Measurements from ENCODE around the gene GCFC2.

DNA sequence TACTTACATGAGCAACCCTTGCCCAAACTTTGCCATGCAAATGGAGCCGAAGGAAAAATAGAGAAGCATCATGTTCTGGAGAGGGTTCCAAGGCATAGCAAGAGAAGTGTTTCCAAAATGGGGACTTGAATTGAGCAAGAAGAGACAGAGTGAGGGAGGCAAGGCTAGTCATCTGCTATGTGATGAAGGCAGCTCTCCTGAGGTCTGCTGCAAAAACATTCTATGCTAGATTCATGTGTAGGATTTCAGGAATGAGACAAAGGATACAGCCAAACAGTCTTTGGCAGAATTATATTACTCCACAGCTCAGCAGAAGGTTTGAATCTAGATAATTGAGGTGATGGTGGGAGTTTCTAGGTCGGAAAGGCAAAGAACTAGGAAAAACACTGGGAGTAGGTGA is 88.2 kb downstream of the GCFC2 start:
- TF ChIP-seq HCFC1 (IDR thresholded peaks at IDR 0.05; ENCODE audit: low read depth, low read length) = no peak
- TF ChIP-seq, protein P1, sequence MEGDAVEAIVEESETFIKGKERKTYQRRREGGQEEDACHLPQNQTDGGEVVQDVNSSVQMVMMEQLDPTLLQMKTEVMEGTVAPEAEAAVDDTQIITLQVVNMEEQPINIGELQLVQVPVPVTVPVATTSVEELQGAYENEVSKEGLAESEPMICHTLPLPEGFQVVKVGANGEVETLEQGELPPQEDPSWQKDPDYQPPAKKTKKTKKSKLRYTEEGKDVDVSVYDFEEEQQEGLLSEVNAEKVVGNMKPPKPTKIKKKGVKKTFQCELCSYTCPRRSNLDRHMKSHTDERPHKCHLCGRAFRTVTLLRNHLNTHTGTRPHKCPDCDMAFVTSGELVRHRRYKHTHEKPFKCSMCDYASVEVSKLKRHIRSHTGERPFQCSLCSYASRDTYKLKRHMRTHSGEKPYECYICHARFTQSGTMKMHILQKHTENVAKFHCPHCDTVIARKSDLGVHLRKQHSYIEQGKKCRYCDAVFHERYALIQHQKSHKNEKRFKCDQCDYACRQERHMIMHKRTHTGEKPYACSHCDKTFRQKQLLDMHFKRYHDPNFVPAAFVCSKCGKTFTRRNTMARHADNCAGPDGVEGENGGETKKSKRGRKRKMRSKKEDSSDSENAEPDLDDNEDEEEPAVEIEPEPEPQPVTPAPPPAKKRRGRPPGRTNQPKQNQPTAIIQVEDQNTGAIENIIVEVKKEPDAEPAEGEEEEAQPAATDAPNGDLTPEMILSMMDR (CRISPR knock-in tag; IDR thresholded peaks at IDR 0.05) = no peak
- TF ChIP-seq, protein P2, sequence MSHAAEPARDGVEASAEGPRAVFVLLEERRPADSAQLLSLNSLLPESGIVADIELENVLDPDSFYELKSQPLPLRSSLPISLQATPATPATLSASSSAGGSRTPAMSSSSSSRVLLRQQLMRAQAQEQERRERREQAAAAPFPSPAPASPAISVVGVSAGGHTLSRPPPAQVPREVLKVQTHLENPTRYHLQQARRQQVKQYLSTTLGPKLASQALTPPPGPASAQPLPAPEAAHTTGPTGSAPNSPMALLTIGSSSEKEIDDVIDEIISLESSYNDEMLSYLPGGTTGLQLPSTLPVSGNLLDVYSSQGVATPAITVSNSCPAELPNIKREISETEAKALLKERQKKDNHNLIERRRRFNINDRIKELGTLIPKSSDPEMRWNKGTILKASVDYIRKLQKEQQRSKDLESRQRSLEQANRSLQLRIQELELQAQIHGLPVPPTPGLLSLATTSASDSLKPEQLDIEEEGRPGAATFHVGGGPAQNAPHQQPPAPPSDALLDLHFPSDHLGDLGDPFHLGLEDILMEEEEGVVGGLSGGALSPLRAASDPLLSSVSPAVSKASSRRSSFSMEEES (CRISPR knock-in tag; IDR thresholded peaks at IDR 0.05) = no peak
- TF ChIP-seq HDAC6 (IDR thresholded peaks at IDR 0.05; ENCODE audit: low read depth, low read length) = no peak
- no peak for TF ChIP-seq ZNF124 (CRISPR knock-in tag; IDR thresholded peaks at IDR 0.05)
- TF ChIP-seq TOPORS (CRISPR knock-in tag; IDR thresholded peaks at IDR 0.05) = no peak
- TF ChIP-seq DPF2 (CRISPR knock-in tag; IDR thresholded peaks at IDR 0.05; ENCODE audit: borderline replicate concordance, low read depth) = no peak
- TF ChIP-seq HOXA7 (CRISPR knock-in tag; IDR thresholded peaks at IDR 0.05) = no peak
